Right ventricle myocardium inferior (tissue), 1 donor: ENCODE measurements around the gene TSHZ3. TPM values are rescaled to one million over a fixed set of nuclear protein-coding genes. Genes with fewer than 3 reads are reported as not detected.

Experiments
- ATAC-seq: fragments of 200-7000 bp; cut with Tn5 transposase; one replicate; pipeline ENCODE4 v1.9.1; 2020; ENCODE audit warnings: mild to moderate bottlenecking, moderate library complexity
- DNase-seq: peaks from one replicate; pipeline ENCODE4 v3.0.0; 2021; ENCODE audit errors: missing footprints
- intact Hi-C: fragments of 100-400 bp; cut with DNase I; formaldehyde crosslinking; loops from one replicate; pipeline ENCODE4 v1.11.0; 2022
- total RNA-seq: library from RNA; stranded (reverse); fragmentation: NEBNext Ultra II Directional; extraction: Animal tissue kit (Norgen Biotek cat#: 25700); gene quantifications from one replicate; pipeline ENCODE4 v1.2.1, GENCODE V29; 2021
- donor health status: DM: no; HTN: yes; CAD: no; lungs with severe emphysema.

Gene TSHZ3
- total RNA-seq, 1 donor from 2014 or later: 3.5 TPM

- ATAC-seq (no peak), DNase-seq (no peak)
- intact Hi-C loops: no loop called here
Measured at GRCh38 chr19:31261603-31262212, 87.5 kb downstream of the TSHZ3 start.

- intact Hi-C loops: no loop called here
- ATAC-seq (no peak), DNase-seq (no peak)
Measured at GRCh38 chr19:31261019-31261602, 88.1 kb downstream of the TSHZ3 start.

- DNase-seq (no peak), ATAC-seq (no peak)
- intact Hi-C loops: no loop called here
Measured at GRCh38 chr19:31260171-31260933, 88.9 kb downstream of the TSHZ3 start.

- DNase-seq (no peak), ATAC-seq (no peak)
- intact Hi-C loops: no loop called here
Measured at GRCh38 chr19:31258211-31259052, 90.8 kb downstream of the TSHZ3 start.

GRCh38 chr19:31257426-31258130 lies 91.7 kb downstream of the TSHZ3 start:
- no peak for DNase-seq
- intact Hi-C loops: no loop called here
- no peak for ATAC-seq

GRCh38 chr19:31257025-31257424 lies 92.2 kb downstream of the TSHZ3 start:
- ATAC-seq (no peak), DNase-seq (no peak)
- intact Hi-C loops: no loop called here

- no peak for DNase-seq
- intact Hi-C loops: no loop called here
- no peak for ATAC-seq
Measured at GRCh38 chr19:31256593-31256960, 92.7 kb downstream of the TSHZ3 start.

- DNase-seq (no peak), ATAC-seq (no peak)
- intact Hi-C loops: no loop called here
Measured at GRCh38 chr19:31255831-31256592, 93.2 kb downstream of the TSHZ3 start.

GRCh38 chr19:31255174-31255799 lies 93.9 kb downstream of the TSHZ3 start:
- DNase-seq: no peak
- no peak for ATAC-seq

GRCh38 chr19:31254611-31255010 lies 94.6 kb downstream of the TSHZ3 start:
- intact Hi-C loops: no loop called here
- ATAC-seq (no peak), DNase-seq (no peak)

More at GRCh38 chr19:31255174-31255799, 93.9 kb downstream of the TSHZ3 start:
- intact Hi-C loops: no loop called here

- ATAC-seq (no peak), DNase-seq (no peak)
- intact Hi-C loops: no loop called here
Measured at GRCh38 chr19:31254180-31254551, 95.1 kb downstream of the TSHZ3 start.

- intact Hi-C loops: no loop called here
- no peak for DNase-seq
Measured at GRCh38 chr19:31253526-31254179, 95.6 kb downstream of the TSHZ3 start.

GRCh38 chr19:31252441-31252840 lies 96.8 kb downstream of the TSHZ3 start:
- intact Hi-C loops: no loop called here
- DNase-seq: no peak

More at GRCh38 chr19:31253526-31254179, 95.6 kb downstream of the TSHZ3 start:
- no peak for ATAC-seq

GRCh38 chr19:31249217-31249616 lies 100.0 kb downstream of the TSHZ3 start:
- intact Hi-C loops: no loop called here
- ATAC-seq (no peak), DNase-seq (no peak)

More at GRCh38 chr19:31252441-31252840, 96.8 kb downstream of the TSHZ3 start:
- ATAC-seq: no peak

- ATAC-seq (no peak), DNase-seq (no peak)
- intact Hi-C loops: no loop called here
Measured at GRCh38 chr19:31235806-31236205, 113.4 kb downstream of the TSHZ3 start.

GRCh38 chr19:31233295-31233800 lies 115.9 kb downstream of the TSHZ3 start:
- intact Hi-C loops: no loop called here
- ATAC-seq (no peak), DNase-seq (no peak)

- ATAC-seq (no peak), DNase-seq (no peak)
- intact Hi-C loops: no loop called here
Measured at GRCh38 chr19:31232871-31233270, 116.4 kb downstream of the TSHZ3 start.
